ENCODE measurements around the gene MCL1.
"Not testable (repeated sequence)": the region's sequence is repeated elsewhere in the genome, so short reads cannot be mapped to it uniquely, and the experiment has no call there.

MCL1 gene

DNA sequence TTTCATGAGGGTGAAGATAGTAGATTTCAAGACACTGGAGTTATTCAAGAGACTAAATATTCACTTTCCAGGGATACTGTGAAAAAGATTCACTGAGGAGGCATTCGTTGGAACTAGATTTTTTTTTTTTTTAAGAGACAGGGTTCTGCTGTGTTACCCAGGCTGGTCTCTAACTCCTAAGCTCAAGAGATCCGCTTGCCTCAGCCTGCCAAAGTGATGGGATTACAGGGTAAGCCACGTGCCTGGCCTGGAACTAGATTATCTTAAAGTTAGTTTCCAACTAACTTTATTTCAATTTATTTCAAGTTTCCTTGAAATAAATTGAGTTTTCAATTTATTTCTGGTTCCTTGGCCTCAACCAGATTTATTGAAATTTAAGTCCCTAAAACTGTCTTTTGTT lies 24.3 kb upstream of the MCL1 start:
- in situ Hi-C loops (cut with HindIII; ENCODE audit: low sequenced_read_pairs), result no loop called here

GRCh38 chr1:150602372-150602771 lies 23.0 kb upstream of the MCL1 start:
- in situ Hi-C loops (cut with HindIII; ENCODE audit: low sequenced_read_pairs), result not testable (repeated sequence)

DNA sequence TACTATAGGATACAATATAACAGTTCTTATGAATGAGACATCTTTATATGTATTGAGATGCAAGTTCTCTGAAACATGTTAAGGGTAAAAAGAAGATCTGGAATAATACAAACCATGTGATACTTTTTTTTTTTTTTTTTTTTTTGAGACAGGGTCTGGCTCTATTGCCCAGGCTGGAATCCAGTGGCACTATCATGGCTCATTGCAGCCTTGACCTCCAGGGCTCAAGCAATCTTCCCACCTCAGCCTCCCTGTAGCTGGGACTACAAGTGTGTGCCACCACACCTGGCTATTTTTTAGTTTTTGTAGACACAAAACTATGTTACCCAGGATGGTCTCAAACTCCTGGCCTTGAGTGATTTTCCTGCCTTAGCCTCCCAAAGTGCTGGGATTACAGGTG lies 22.1 kb upstream of the MCL1 start:
- in situ Hi-C loops (cut with HindIII; ENCODE audit: low sequenced_read_pairs), result no loop called here

DNA sequence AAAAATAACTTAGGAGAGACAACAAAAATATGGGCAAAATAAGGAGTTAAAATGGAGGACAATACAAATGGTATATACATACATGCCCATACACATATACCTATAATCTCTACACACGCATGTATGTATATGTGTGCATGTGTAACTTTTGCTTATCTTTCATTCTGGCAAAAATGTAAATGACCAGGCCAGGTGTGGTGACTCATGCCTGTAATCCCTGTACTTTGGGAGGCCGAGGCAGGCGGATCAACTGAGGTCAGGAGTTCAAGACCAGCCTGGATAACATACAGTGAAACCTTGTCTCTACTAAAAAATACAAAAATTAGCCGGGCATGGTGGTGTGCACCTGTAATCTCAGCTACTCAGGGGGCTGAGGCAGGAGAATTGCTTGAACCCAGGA lies 18.9 kb upstream of the MCL1 start:
- in situ Hi-C loops (cut with HindIII; ENCODE audit: low sequenced_read_pairs), result not testable (repeated sequence)

- in situ Hi-C loops (cut with HindIII; ENCODE audit: low sequenced_read_pairs), result no loop called here
Measured at GRCh38 chr1:150596976-150597375, 17.6 kb upstream of the MCL1 start.

DNA sequence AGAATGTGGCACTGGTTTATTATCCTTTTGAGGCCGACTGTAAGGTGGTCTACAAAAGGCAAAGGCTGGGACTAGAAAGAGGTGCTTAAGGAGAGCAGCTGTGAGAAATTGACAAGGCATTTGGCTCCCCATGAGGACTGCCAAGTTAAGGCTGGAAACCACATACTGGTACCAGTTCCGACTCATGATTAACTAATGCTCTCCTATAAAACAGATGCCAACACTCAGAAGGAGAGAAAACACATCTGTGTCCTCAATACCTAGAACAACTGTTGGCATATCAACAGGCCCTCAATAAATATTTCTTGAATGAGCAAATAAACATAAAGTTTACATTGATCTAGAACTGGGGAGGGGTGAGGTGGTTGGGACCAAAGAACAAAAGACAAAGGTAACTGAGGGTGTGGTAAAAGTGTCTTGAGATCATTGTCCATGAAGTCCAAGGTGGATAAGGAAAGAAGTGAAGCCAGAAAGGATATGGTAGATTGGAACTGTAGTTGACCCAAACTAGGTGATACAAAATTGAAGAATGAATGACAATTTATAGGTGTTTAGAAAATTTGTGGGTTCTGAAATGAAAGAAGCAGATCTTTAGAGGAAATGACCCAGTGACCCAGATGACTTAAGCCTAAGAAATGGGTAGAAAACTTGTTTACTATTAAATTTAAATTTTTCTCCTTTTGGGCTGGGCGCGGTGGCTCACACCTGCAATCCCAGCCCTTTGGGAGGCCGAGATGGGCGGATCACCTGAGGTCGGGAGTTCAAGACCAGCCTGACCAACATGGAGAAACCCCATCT lies 16.9 kb upstream of the MCL1 start:
- in situ Hi-C loops (cut with HindIII; ENCODE audit: low sequenced_read_pairs), result no loop called here

DNA sequence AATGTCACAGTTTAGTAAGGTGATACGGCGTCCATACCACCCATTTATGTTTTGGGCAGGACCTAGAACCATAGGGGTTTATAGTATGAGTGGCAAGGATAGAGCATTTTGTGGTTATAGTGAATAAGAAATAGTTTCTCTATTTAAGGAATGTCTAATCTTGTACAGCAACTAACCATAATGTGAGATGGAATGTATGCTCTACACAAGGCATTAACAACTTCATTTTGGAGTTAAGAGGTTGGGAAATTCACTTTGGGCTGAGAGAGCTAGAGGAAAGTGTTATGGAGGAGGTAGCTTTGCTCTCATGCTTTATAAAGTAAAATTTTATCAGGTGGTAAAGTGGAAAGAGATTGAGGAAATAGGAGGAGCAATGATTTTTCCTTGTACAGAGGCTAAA lies 3.0 kb upstream of the MCL1 start:
- in situ Hi-C loops (cut with HindIII; ENCODE audit: low sequenced_read_pairs), result no loop called here

DNA sequence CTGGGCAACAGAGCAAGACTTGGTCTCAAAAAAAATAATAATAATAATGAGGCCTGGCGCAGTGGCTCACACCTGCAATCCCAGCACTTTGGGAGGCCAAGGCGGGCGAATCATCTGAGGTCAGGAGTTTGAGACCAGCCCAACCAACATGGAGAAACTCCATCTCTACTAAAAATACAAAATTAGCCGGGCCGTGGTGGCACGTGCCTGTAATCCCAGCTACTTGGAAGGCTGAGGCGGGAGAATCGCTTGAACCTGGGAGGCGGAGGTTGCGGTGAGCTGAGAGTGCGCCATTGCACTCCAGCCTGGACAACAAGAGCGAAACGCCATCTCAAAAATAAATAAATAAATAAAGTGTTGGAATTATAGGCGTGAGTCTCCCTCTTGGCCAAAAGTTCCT lies 2.6 kb upstream of the MCL1 start:
- in situ Hi-C loops (cut with HindIII; ENCODE audit: low sequenced_read_pairs), result not testable (repeated sequence)

- in situ Hi-C loops (cut with HindIII; ENCODE audit: low sequenced_read_pairs), result not testable (repeated sequence)
Measured at GRCh38 chr1:150581437-150581836, 2.0 kb upstream of the MCL1 start.

GRCh38 chr1:150580966-150581365 lies 1.6 kb upstream of the MCL1 start:
- in situ Hi-C loops (cut with HindIII; ENCODE audit: low sequenced_read_pairs), result not testable (repeated sequence)

DNA sequence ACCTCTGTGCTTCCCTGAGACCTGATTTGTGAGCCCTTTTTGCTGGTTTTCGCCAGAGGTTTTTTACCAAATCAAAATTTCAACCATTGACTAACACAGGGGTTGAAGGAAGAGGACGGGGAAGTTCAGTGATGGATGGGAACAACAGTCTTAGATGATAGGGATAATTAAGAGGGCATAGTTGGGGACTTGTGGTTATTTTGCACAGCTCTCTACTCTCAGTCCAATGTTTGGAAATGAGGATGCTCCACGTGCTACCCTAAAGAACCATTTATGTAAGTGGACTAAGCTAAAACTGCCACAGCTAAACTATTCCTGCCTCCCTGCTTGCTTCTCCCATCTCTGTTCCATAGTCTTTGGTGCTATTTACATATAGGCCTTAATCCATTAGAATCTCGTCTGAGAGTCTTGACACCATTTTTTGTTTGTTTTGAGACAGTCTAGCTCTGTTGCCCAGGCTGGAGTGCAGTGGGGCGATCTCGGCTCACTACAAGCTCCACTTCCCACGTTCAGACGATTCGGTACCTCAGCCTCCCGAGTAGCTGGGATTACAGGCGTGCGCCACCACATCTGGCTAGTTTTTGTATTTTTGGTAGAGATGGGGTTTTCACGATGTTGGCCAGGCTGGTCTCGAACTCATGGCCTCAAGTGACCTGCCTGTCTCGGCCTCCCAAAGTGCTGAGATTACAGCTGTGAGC lies 684 bp upstream of the MCL1 start:
- in situ Hi-C loops (cut with HindIII; ENCODE audit: low sequenced_read_pairs), result loop anchor here (10.0 kb wide), 2 partner anchors 65 to 85 kb away; no protein-coding TSS in a partner anchor

DNA sequence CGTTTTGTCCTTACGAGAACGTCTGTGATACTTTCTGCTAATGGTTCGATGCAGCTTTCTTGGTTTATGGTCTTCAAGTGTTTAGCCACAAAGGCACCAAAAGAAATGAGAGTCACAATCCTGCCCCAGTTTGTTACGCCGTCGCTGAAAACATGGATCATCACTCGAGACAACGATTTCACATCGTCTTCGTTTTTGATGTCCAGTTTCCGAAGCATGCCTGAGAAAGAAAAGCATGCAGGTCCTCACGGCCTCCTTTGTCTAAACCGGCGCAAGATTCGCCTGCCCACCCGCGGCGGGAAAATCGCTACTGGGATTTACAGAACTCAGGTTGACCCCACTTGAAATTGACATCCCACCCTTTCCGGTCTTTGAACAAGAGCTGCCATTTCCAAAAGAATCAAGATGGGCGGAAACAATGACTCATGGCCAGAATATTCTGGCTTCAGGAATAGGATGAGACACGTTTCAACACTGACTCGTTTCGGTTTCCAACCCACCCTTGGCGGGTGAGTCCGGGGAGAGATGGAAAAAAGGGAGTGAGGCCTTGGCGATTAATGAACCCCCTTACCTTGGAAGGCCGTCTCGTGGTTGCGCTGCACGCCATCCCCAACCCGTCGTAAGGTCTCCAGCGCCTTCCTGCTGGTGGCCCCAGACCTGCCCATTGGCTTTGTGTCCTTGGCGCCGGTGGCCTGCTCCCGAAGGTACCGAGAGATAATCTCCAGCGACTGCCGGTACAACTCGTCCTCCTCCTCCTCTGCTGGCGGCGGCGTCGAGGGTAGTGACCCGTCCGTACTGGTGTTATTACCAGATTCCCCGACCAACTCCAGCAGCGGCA lies 919 bp downstream of the MCL1 start:
- in situ Hi-C loops (cut with HindIII; ENCODE audit: low sequenced_read_pairs), result loop anchor here (10.0 kb wide), 2 partner anchors 66 to 84 kb away; no protein-coding TSS in a partner anchor

DNA sequence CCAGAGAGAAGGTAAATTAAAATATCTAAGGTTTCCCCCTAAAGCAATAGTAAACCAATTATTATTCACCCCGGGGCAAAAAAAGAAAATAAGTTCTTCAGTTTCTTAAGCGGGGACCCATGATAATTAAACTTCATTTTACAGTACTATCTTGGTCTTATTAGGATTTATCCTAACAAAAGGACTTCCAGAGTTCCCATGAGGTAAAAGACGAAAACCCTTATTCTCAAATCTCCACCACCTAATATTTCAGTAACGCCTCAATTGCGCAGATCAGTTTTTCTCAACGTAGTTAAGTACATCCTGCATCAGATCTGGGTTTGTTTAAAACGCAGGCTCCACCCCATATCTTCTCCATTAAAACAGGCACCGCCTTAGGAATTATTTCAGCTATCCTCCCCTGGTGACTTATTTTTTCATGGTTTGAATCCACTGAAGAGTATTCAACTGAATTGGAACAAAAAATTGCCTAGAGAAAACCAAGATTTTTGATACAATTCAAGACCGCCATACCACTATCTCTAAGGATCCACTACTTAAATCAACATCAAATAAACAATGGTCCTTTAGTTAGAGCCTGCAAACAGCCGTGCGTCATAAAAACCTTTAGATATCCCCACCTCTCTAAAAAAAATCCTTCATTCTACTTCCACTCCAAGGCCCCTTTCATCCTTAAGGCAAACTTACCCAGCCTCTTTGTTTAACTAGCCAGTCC lies 1.7 kb downstream of the MCL1 start:
- in situ Hi-C loops (cut with HindIII; ENCODE audit: low sequenced_read_pairs), result loop anchor here (10.0 kb wide), 2 partner anchors 67 to 83 kb away; no protein-coding TSS in a partner anchor

DNA sequence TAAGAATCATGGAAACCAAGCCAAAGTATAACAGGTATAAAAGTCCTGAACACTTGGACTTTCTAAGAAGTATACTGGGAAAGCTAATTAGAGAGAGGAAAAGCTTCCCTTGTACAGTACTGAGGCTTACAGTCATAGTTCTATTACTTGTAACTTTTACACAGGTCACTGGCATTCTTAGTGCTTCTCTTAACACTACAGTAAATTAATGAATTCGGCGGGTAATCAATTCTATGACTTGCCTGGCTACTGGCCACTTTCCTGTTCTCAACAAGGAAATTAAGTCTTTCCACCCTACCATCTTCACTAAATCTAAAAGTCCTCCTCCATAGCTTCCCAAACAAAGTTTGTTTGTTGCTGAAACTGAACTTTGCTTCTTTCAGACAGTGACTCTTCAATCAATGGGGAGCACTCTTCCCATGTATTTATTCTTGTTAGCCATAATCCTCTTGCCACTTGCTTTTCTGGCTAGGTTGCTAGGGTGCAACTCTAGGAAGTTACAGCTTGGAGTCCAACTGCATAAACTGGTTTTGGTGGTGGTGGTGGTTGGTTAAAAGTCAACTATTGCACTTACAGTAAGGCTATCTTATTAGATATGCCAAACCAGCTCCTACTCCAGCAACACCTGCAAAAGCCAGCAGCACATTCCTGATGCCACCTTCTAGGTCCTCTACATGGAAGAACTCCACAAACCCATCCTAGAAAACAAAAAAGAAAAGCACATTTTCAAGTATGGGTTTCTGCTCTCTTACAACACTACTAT lies 2.4 kb downstream of the MCL1 start:
- in situ Hi-C loops (cut with HindIII; ENCODE audit: low sequenced_read_pairs), result loop anchor here (10.0 kb wide), 2 partner anchors 68 to 82 kb away; no protein-coding TSS in a partner anchor

GRCh38 chr1:150576367-150576711 lies 3.1 kb downstream of the MCL1 start:
- in situ Hi-C loops (cut with HindIII; ENCODE audit: low sequenced_read_pairs), result loop anchor here (10.0 kb wide), 2 partner anchors 68 to 82 kb away; no protein-coding TSS in a partner anchor

GRCh38 chr1:150575518-150576366 lies 3.7 kb downstream of the MCL1 start:
- in situ Hi-C loops (cut with HindIII; ENCODE audit: low sequenced_read_pairs), result loop anchor here (10.0 kb wide), 2 partner anchors 69 to 81 kb away; no protein-coding TSS in a partner anchor

DNA sequence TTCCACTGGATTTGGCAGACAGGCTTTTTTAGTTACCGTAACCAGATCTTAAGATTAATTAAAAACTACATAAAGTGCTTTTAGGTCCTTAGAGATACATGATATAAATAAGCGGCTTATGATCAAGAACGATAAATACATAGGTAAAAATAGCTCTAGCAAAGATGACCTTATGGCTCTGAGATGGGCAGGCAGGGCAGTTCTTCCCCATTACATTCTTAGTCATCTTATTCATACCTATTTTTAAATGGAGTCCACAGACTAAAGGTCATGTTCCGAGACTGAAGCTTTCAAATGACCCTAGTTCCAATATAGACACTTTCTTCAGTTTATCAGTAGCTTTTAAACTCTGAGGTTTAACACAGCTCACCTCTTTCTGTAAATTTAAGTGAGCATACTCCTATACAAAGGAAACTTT lies 4.3 kb downstream of the MCL1 start:
- in situ Hi-C loops (cut with HindIII; ENCODE audit: low sequenced_read_pairs), result loop anchor here (10.0 kb wide), 2 partner anchors 70 to 80 kb away; no protein-coding TSS in a partner anchor

- in situ Hi-C loops (cut with HindIII; ENCODE audit: low sequenced_read_pairs), result loop anchor here (10.0 kb wide), 2 partner anchors 70 to 80 kb away; no protein-coding TSS in a partner anchor
Measured at GRCh38 chr1:150574260-150575071, 4.9 kb downstream of the MCL1 start.

Measured in DLD1 (cell line).